MM.1S (cell line): ENCODE measurements around the gene ZBTB38.

ENCODE experiments used
- DNase-seq: peaks from one replicate; pipeline ENCODE4 v3.0.0-alpha.2; 2015
- H2AFZ ChIP-seq: fragments of 300-600 bp; sonication (generic); 2 replicates; pipeline ENCODE4 v1.6.0; 2016; ENCODE audit warnings: antibody characterized with exemption, low read length
- H3F3A ChIP-seq: fragments of 300-600 bp; sonication (generic); 2 replicates; pipeline ENCODE4 v1.6.1; 2016; ENCODE audit warnings: mild to moderate bottlenecking, antibody characterized with exemption, low read length, moderate library complexity, mixed read lengths; ENCODE audit not compliant: insufficient read depth
- H3K27ac ChIP-seq: fragments of 300-600 bp; sonication (generic); 2 replicates; pipeline ENCODE4 v1.5.1; 2016; ENCODE audit warnings: mild to moderate bottlenecking, low read length
- H3K27me3 ChIP-seq: fragments of 300-600 bp; sonication (generic); replicated peaks from 2 replicates; pipeline ENCODE4 v1.6.0; 2016; ENCODE audit warnings: low read length; ENCODE audit not compliant: insufficient read depth
- H3K36me3 ChIP-seq: fragments of 300-600 bp; sonication (generic); replicated peaks from 2 replicates; pipeline ENCODE4 v1.6.1; 2016; ENCODE audit warnings: mild to moderate bottlenecking, low read length, mixed read lengths; ENCODE audit not compliant: insufficient read depth
- H3K4me1 ChIP-seq: fragments of 300-600 bp; sonication (generic); 2 replicates; pipeline ENCODE4 v1.6.1; 2016; ENCODE audit warnings: low read length, mixed read lengths
- H3K4me2 ChIP-seq: fragments of 300-600 bp; sonication (generic); 2 replicates; pipeline ENCODE4 v1.6.0; 2016; ENCODE audit warnings: low read depth, low read length
- H3K4me3 ChIP-seq: fragments of 300-600 bp; sonication (generic); 2 replicates; pipeline ENCODE4 v1.5.1; 2016; ENCODE audit warnings: low read length, mixed read lengths
- H3K79me2 ChIP-seq: fragments of 300-600 bp; sonication (generic); 2 replicates; pipeline ENCODE4 v1.6.1; 2016; ENCODE audit warnings: mixed run types, low read length, mixed read lengths
- H3K9ac ChIP-seq: fragments of 300-600 bp; sonication (generic); 2 replicates; pipeline ENCODE4 v1.6.1; 2016; ENCODE audit warnings: low read length, mixed read lengths
- H3K9me2 ChIP-seq: fragments of 300-600 bp; sonication (generic); replicated peaks from 2 replicates; pipeline ENCODE4 v1.6.1; 2016; ENCODE audit warnings: mild to moderate bottlenecking, low read length, mixed read lengths; ENCODE audit not compliant: insufficient read depth
- H3K9me3 ChIP-seq: fragments of 300-600 bp; sonication (generic); replicated peaks from 2 replicates; pipeline ENCODE4 v1.6.1; 2016; ENCODE audit warnings: mild to moderate bottlenecking, low read length, mixed read lengths; ENCODE audit not compliant: insufficient read depth
- H4K20me1 ChIP-seq: fragments of 300-600 bp; sonication (generic); 2 replicates; pipeline ENCODE4 v1.6.1; 2016; ENCODE audit warnings: mild to moderate bottlenecking, low read length, moderate library complexity, mixed read lengths; ENCODE audit not compliant: insufficient read depth
- CTCF ChIP-seq: fragments of 300-600 bp; sonication (generic); IDR thresholded peaks from 2 replicates; pipeline ENCODE4 v1.5.1; 2016; ENCODE audit warnings: antibody characterized with exemption, low read length, mixed read lengths
- EZH2 ChIP-seq: fragments of 300-600 bp; sonication (generic); optimal IDR thresholded peaks from 2 replicates; pipeline ENCODE3; 2017; ENCODE audit warnings: low read depth, mild to moderate bottlenecking, antibody characterized with exemption, low read length, mixed read lengths
- EZH2phosphoT487 ChIP-seq: fragments of 300-600 bp; sonication (generic); IDR thresholded peaks from 2 replicates; pipeline ENCODE4 v1.6.1; 2018; ENCODE audit warnings: antibody characterized with exemption, low read length

ZBTB38 gene

GRCh38 chr3:141334627-141335250 lies 33.6 kb upstream of the ZBTB38 start:
- no peak for DNase-seq
- H3K4me2 ChIP-seq: no peak overlapping the region
- no peak overlapping the region for H3K9ac ChIP-seq
- H3K27ac ChIP-seq: no peak overlapping the region
- H3K9me2 ChIP-seq: no peaks in the 10 kb centered on the region
- peaks cover 12% of the 10 kb centered on the region for H3K4me1 ChIP-seq
- no peaks in the 10 kb centered on the region for H3K79me2 ChIP-seq
- H3K4me3 ChIP-seq: no peak overlapping the region
- no peaks in the 10 kb centered on the region for H3K9me3 ChIP-seq
- H4K20me1 ChIP-seq: no peaks in the 10 kb centered on the region
- no peak overlapping the region for H2AFZ ChIP-seq
- no peaks in the 10 kb centered on the region for H3K36me3 ChIP-seq
- TF ChIP-seq EZH2: no peak
- no peak for TF ChIP-seq EZH2phosphoT487
- TF ChIP-seq CTCF: no peak
- no peaks in the 10 kb centered on the region for H3K27me3 ChIP-seq
- H3F3A ChIP-seq: 0 out of 2 replicates have a peak, but pooled peaks cover 4% of the 10 kb centered on the region

GRCh38 chr3:141335531-141336061 lies 32.7 kb upstream of the ZBTB38 start:
- H3K4me1 ChIP-seq: peaks cover 12% of the 10 kb centered on the region
- no peak overlapping the region for H2AFZ ChIP-seq
- H3F3A ChIP-seq: 0 out of 2 replicates have a peak, but pooled peaks cover 4% of the 10 kb centered on the region
- H3K36me3 ChIP-seq: no peaks in the 10 kb centered on the region
- no peaks in the 10 kb centered on the region for H3K79me2 ChIP-seq
- no peak for TF ChIP-seq EZH2
- TF ChIP-seq CTCF: no peak
- no peak for TF ChIP-seq EZH2phosphoT487
- no peak overlapping the region for H3K27ac ChIP-seq
- no peaks in the 10 kb centered on the region for H3K9me3 ChIP-seq
- no peak for DNase-seq
- no peak overlapping the region for H3K4me2 ChIP-seq
- no peaks in the 10 kb centered on the region for H3K9me2 ChIP-seq
- no peaks in the 10 kb centered on the region for H3K27me3 ChIP-seq
- H3K4me3 ChIP-seq: no peak overlapping the region
- H4K20me1 ChIP-seq: no peaks in the 10 kb centered on the region
- no peak overlapping the region for H3K9ac ChIP-seq

GRCh38 chr3:141336672-141337522 lies 31.4 kb upstream of the ZBTB38 start:
- H3K4me3 ChIP-seq: peak overlapping the region; percentile 8; the same call in 1 of the 2 replicates
- no peak for DNase-seq
- peaks cover 12% of the 10 kb centered on the region for H3K4me1 ChIP-seq
- 0 out of 2 replicates have a peak, but pooled peaks cover 4% of the 10 kb centered on the region for H3F3A ChIP-seq
- H3K9ac ChIP-seq: no peak overlapping the region; the same call in 1 of the 2 replicates
- H3K27me3 ChIP-seq: no peaks in the 10 kb centered on the region
- H3K79me2 ChIP-seq: no peaks in the 10 kb centered on the region
- no peaks in the 10 kb centered on the region for H3K9me2 ChIP-seq
- H3K36me3 ChIP-seq: no peaks in the 10 kb centered on the region
- TF ChIP-seq EZH2 (no peak), EZH2phosphoT487 (no peak), CTCF (no peak)
- H3K4me2 ChIP-seq: peak overlapping the region; percentile 33
- H2AFZ ChIP-seq: peak overlapping the region; percentile 55
- H4K20me1 ChIP-seq: no peaks in the 10 kb centered on the region
- H3K9me3 ChIP-seq: no peaks in the 10 kb centered on the region
- H3K27ac ChIP-seq: peak overlapping the region; percentile 28; the same call in 1 of the 2 replicates
